Stomach (tissue), 9 donors: Measurements from ENCODE around the gene ZCCHC7. TPM values are rescaled to one million over a fixed set of nuclear protein-coding genes. Genes with fewer than 3 reads are reported as not detected.

Source experiments
- DNase-seq, 2 donors: peaks; one replicate each; pipeline versions ENCODE4 v3.0.0 to v3.0.0-alpha.2; 2013 to 2019
- H3K27ac ChIP-seq, 5 donors: fragments of 200-600 bp in 4 of 5; sonication (generic) in 4 of 5; one replicate each; pipeline ENCODE4 v1.5.1; 2013 to 2019; ENCODE audit warnings: mild to moderate bottlenecking in 1 of 5, moderate library complexity in 1 of 5
- H3K27me3 ChIP-seq, 3 donors: fragments of 200-600 bp; sonication (generic); one replicate each; pipeline ENCODE4 v1.5.1; 2017 to 2019; ENCODE audit warnings: mixed run types in 1 of 3
- H3K36me3 ChIP-seq, 4 donors: fragments of 200-600 bp; sonication (generic); 1 replicate in 3 of 4; 2 replicates in 1 of 4; pipeline ENCODE4 v1.5.1; 2016 to 2019
- H3K4me1 ChIP-seq, 4 donors: fragments of 200-600 bp; sonication (generic); one replicate each; pipeline ENCODE4 v1.5.1; 2016 to 2019
- H3K4me3 ChIP-seq, 4 donors: fragments of 200-600 bp; sonication (generic) in 3 of 4; one replicate each; pipeline ENCODE4 v1.5.1; 2016 to 2019; ENCODE audit warnings: mild to moderate bottlenecking in 1 of 4
- H3K9me3 ChIP-seq, 4 donors: fragments of 200-600 bp; sonication (generic); one replicate each; pipeline ENCODE4 v1.5.1; 2016 to 2019
- EP300 ChIP-seq: sonication (generic); formaldehyde crosslinking; IDR thresholded peaks from one replicate; pipeline ENCODE4 v1.6.1; 2017; ENCODE audit warnings: antibody characterized with exemption
- POLR2A ChIP-seq, 4 donors: fragments of 450-650 bp; IDR thresholded peaks; one replicate each; pipeline ENCODE4 v1.6.1; 2016; ENCODE audit warnings: antibody characterized with exemption in 4 of 4, control low read depth in 2 of 4, mild to moderate bottlenecking in 1 of 4, moderate library complexity in 1 of 4
- POLR2AphosphoS5 ChIP-seq, 3 donors: sonication (generic); formaldehyde crosslinking; IDR thresholded peaks; one replicate each; pipeline ENCODE4 v1.6.1; 2016; ENCODE audit warnings: antibody characterized with exemption in 3 of 3
- WGBS, 5 donors: extraction: QIAGEN DNeasy Blood & Tissue Kit in 3 of 5; methylation state at CpG; one replicate each; pipeline versions ENCODE4 v1.1.5 to v1.1.7; 2013 to 2018; 5-methylcytosine and 5-hydroxymethylcytosine counted together
- intact Hi-C: fragments of 100-400 bp; cut with DNase I; formaldehyde crosslinking; loops from one replicate; pipeline ENCODE4 v1.15.1; 2023; ENCODE audit warnings: low total_unique reads
- polyA plus RNA-seq, 3 donors: library from polyadenylated mRNA; stranded (reverse); fragments of 200-250 nt; gene quantifications; one replicate each; pipeline ENCODE4 v1.2.3, GENCODE V29; 2013
- total RNA-seq, 5 donors: library from RNA; depleted of rRNA; stranded (reverse); fragments of >200 nt; gene quantifications; one replicate each; pipeline versions ENCODE4 v1.1.0 to v1.2.3, GENCODE V29; 2014 to 2016
- TF ChIP-seq, protein P1 (sequence below), 7 experiments: fragments of 450-650 bp in 4 of 7; fragments of 200-600 bp in 3 of 7; sonication (generic) in 3 of 7; IDR thresholded peaks; one replicate each; pipeline ENCODE4 v1.5.1; 2016 to 2019; ENCODE audit warnings: antibody characterized with exemption in 7 of 7, control low read depth in 2 of 7, mild to moderate bottlenecking in 1 of 7
- donor health status: healthy with polysubstance abuse.
- donor health status: Bipolar disorder and iron deficiency.
- donor health status: healthy.

The ZCCHC7 gene
- total and polyA plus RNA-seq, 8 donors = 7.9 to 67.1 (median 17.6) TPM

GRCh38 chr9:37273595-37273994 is 153.2 kb downstream of the ZCCHC7 start:
- Histone ChIP-seq H3K27me3 (no peaks in the 10 kb centered on the region), H3K4me3 (no peak overlapping the region), H3K36me3 (peaks cover 0 to 7% (median 0%) of the 10 kb centered on the region in 4 donors), H3K4me1 (no peaks in the 10 kb centered on the region), H3K9me3 (peaks cover 0 to 10% (median 5%) of the 10 kb centered on the region in 4 donors), H3K27ac (no peak overlapping the region)
- no peak for TF ChIP-seq EP300
- no peak for TF ChIP-seq POLR2A (IDR thresholded peaks at IDR 0.05)
- TF ChIP-seq, protein P1, sequence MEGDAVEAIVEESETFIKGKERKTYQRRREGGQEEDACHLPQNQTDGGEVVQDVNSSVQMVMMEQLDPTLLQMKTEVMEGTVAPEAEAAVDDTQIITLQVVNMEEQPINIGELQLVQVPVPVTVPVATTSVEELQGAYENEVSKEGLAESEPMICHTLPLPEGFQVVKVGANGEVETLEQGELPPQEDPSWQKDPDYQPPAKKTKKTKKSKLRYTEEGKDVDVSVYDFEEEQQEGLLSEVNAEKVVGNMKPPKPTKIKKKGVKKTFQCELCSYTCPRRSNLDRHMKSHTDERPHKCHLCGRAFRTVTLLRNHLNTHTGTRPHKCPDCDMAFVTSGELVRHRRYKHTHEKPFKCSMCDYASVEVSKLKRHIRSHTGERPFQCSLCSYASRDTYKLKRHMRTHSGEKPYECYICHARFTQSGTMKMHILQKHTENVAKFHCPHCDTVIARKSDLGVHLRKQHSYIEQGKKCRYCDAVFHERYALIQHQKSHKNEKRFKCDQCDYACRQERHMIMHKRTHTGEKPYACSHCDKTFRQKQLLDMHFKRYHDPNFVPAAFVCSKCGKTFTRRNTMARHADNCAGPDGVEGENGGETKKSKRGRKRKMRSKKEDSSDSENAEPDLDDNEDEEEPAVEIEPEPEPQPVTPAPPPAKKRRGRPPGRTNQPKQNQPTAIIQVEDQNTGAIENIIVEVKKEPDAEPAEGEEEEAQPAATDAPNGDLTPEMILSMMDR (IDR thresholded peaks at IDR 0.05) = no peak
- no peak for TF ChIP-seq POLR2AphosphoS5 (IDR thresholded peaks at IDR 0.05)
- intact Hi-C loops = no loop called here
- DNase-seq = no peak

- Histone ChIP-seq H3K36me3 (no peaks in the 10 kb centered on the region), H3K4me3 (no peak overlapping the region), H3K9me3 (no peaks in the 10 kb centered on the region), H3K27me3 (no peaks in the 10 kb centered on the region), H3K4me1 (peaks cover 0 to 18% (median 6%) of the 10 kb centered on the region in 4 donors), H3K27ac (no peak overlapping the region)
- DNase-seq = peak in 1 of 2 donors; percentile 46
- 70 to 81% (median 76%) methylated on average over 2 of the region's 2 CpGs for WGBS, 5 donors
- no peak for TF ChIP-seq POLR2A (IDR thresholded peaks at IDR 0.05)
- TF ChIP-seq, protein P1 (IDR thresholded peaks at IDR 0.05) = no peak
- TF ChIP-seq EP300 = no peak
- intact Hi-C loops = no loop called here
Observed at GRCh38 chr9:37281541-37281940, 161.2 kb downstream of the ZCCHC7 start.

DNA sequence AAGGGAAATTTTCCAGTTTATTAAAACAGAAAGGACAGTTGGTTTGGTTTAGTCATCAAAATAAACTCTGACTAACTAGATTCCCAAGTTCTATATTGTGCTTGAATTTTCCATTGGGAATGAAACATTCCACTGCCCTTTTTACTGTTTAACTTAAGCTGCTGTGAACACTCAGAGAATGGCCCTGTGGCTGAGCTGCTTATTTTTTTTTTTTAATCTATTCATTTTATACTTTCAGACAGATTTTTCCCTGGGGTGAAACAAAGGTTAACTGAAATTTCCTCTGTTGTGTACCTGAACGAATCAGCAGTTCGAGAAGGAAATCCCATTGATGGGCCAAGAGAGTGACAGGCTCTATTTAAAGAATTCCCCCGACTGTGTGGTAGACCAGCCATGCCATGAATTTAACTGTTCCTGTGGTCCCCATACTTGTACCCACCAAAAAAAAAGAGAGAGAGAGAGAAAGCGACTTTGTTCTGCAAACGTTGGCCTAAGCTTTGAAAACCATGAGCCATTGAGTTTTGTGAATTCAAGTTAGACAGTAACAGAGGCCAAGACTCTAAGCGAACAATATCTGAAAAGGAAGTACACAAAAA is 163.5 kb downstream of the ZCCHC7 start:
- intact Hi-C loops = no loop called here
- H3K27ac ChIP-seq = no peak overlapping the region
- H3K36me3 ChIP-seq = no peaks in the 10 kb centered on the region
- no peak overlapping the region for H3K4me3 ChIP-seq
- WGBS, 5 donors = 32 to 40% (median 37%) methylated on average over 6 of the region's 6 CpGs
- no peak for TF ChIP-seq EP300
- TF ChIP-seq POLR2AphosphoS5 (IDR thresholded peaks at IDR 0.05) = no peak
- no peak for TF ChIP-seq POLR2A (IDR thresholded peaks at IDR 0.05)
- TF ChIP-seq, protein P1 (IDR thresholded peaks at IDR 0.05) = no peak
- peak in 1 of 2 donors; percentile 28 for DNase-seq
- no peaks in the 10 kb centered on the region for H3K27me3 ChIP-seq
- no peaks in the 10 kb centered on the region for H3K9me3 ChIP-seq
- peaks cover 0 to 18% (median 6%) of the 10 kb centered on the region in 4 donors for H3K4me1 ChIP-seq

DNA sequence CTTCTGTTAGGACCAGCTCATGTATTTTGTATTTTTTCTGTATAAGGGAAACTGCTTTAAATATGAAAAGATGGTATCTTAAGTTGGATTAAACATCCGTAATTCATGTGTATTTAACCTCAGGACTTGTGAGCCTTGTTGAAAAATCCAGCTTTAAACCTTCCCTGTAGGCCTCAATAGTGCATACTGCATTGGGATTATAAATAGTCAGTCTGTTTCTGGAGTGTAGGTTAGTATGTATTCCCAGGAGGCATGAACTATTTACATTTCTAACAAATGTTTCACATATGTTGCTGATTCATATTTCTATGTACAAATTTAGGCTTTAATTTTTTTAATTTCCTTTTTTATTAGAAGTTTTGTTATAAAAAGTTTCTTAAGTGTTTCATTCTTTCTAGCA is 164.3 kb downstream of the ZCCHC7 start:
- intact Hi-C loops = no loop called here
- no peak overlapping the region for H3K27ac ChIP-seq
- peaks cover 0 to 18% (median 6%) of the 10 kb centered on the region in 4 donors for H3K4me1 ChIP-seq
- no peak overlapping the region for H3K4me3 ChIP-seq
- 39 to 66% (median 41%) methylated on average over 1 of the region's 1 CpG for WGBS, 5 donors
- H3K9me3 ChIP-seq = no peaks in the 10 kb centered on the region
- TF ChIP-seq POLR2AphosphoS5 (IDR thresholded peaks at IDR 0.05) (no peak), POLR2A (IDR thresholded peaks at IDR 0.05) (no peak), EP300 (no peak)
- TF ChIP-seq, protein P1 (IDR thresholded peaks at IDR 0.05) = no peak
- no peaks in the 10 kb centered on the region for H3K36me3 ChIP-seq
- H3K27me3 ChIP-seq = no peaks in the 10 kb centered on the region
- DNase-seq = peak in 1 of 2 donors; percentile 11
